GM19025 (cell line): Measurements from ENCODE around the gene TENT5C.
"Not testable (repeated sequence)": the region's sequence is repeated elsewhere in the genome, so short reads cannot be mapped to it uniquely, and the experiment has no call there.

Experiments
- ATAC-seq: cut with Tn5 transposase; IDR thresholded peaks from one replicate; pipeline ENCODE4 v1.9.1; 2021; ENCODE audit warnings: mild to moderate bottlenecking, low read depth, moderate library complexity; ENCODE audit not compliant: unreplicated experiment

TENT5C gene

GRCh38 chr1:117605774-117606648 lies at the start of gene TENT5C:
Gene TENT5C (plus strand): TSS chr1:117606048. CDS start chr1:117622869, 16,821 bp downstream.
- ATAC-seq, result peak; percentile 90

GRCh38 chr1:117556341-117556740 lies 49.5 kb upstream of the TENT5C start:
- no peak for ATAC-seq

- ATAC-seq, result no peak
Observed at GRCh38 chr1:117556976-117557375, 48.9 kb upstream of the TENT5C start.

GRCh38 chr1:117558451-117558850 lies 47.4 kb upstream of the TENT5C start:
- not testable (repeated sequence) for ATAC-seq

GRCh38 chr1:117559139-117559538 lies 46.7 kb upstream of the TENT5C start:
- ATAC-seq, result no peak

- ATAC-seq, result no peak
Observed at GRCh38 chr1:117559985-117560384, 45.9 kb upstream of the TENT5C start.

- ATAC-seq, result no peak
Observed at GRCh38 chr1:117561071-117561470, 44.8 kb upstream of the TENT5C start.

GRCh38 chr1:117561551-117561950 lies 44.3 kb upstream of the TENT5C start:
- ATAC-seq, result no peak

- no peak for ATAC-seq
Observed at GRCh38 chr1:117562581-117563491, 43.0 kb upstream of the TENT5C start.

GRCh38 chr1:117563492-117563875 lies 42.4 kb upstream of the TENT5C start:
- ATAC-seq, result no peak

GRCh38 chr1:117564227-117565075 lies 41.4 kb upstream of the TENT5C start:
- ATAC-seq, result no peak

- no peak for ATAC-seq
Observed at GRCh38 chr1:117565076-117565556, 40.7 kb upstream of the TENT5C start.

GRCh38 chr1:117565745-117566455 lies 39.9 kb upstream of the TENT5C start:
- ATAC-seq, result no peak

GRCh38 chr1:117566556-117566955 lies 39.3 kb upstream of the TENT5C start:
- no peak for ATAC-seq

- ATAC-seq, result no peak
Observed at GRCh38 chr1:117567435-117567834, 38.4 kb upstream of the TENT5C start.

GRCh38 chr1:117567976-117568375 lies 37.9 kb upstream of the TENT5C start:
- ATAC-seq, result no peak

GRCh38 chr1:117568999-117569398 lies 36.8 kb upstream of the TENT5C start:
- ATAC-seq, result no peak

- no peak for ATAC-seq
Observed at GRCh38 chr1:117569856-117570255, 36.0 kb upstream of the TENT5C start.

GRCh38 chr1:117570988-117571409 lies 34.8 kb upstream of the TENT5C start:
- ATAC-seq, result no peak

GRCh38 chr1:117571496-117571895 lies 34.4 kb upstream of the TENT5C start:
- ATAC-seq, result no peak
